Peyer's patch (tissue), 4 donors: ENCODE measurements around the gene ATP10A. TPM values are rescaled to one million over a fixed set of nuclear protein-coding genes. Genes with fewer than 3 reads are reported as not detected.

ENCODE experiments used
- DNase-seq, 3 donors: peaks; one replicate each; pipeline ENCODE4 v3.0.0-alpha.2; 2017 to 2019
- H3K27ac ChIP-seq, 4 donors: fragments of 200-600 bp; sonication (generic); one replicate each; pipeline ENCODE4 v1.5.1; 2016 to 2019
- H3K27me3 ChIP-seq, 2 donors: fragments of 200-600 bp; sonication (generic); one replicate each; pipeline ENCODE4 v1.5.1; 2019
- H3K36me3 ChIP-seq, 3 donors: fragments of 200-600 bp; sonication (generic); one replicate each; pipeline ENCODE4 v1.5.1; 2016 to 2019
- H3K4me1 ChIP-seq, 4 donors: fragments of 200-600 bp; sonication (generic); one replicate each; pipeline ENCODE4 v1.5.1; 2016 to 2019
- H3K4me3 ChIP-seq, 4 donors: fragments of 200-600 bp; sonication (generic); 1 replicate in 3 of 4; 2 replicates in 1 of 4; pipeline ENCODE4 v1.5.1; 2016 to 2019; ENCODE audit warnings: mild to moderate bottlenecking in 1 of 4
- H3K9me3 ChIP-seq, 4 donors: fragments of 200-600 bp; sonication (generic); one replicate each; pipeline ENCODE4 v1.5.1; 2016 to 2019; ENCODE audit warnings: mild to moderate bottlenecking in 1 of 4
- POLR2A ChIP-seq, 2 donors: fragments of 450-650 bp; IDR thresholded peaks; one replicate each; pipeline ENCODE4 v1.5.1; 2017; ENCODE audit warnings: antibody characterized with exemption in 2 of 2, mild to moderate bottlenecking in 2 of 2, moderate library complexity in 2 of 2
- total RNA-seq, 4 donors: library from RNA; depleted of rRNA; stranded (reverse); fragments of >200 nt; gene quantifications; one replicate each; pipeline ENCODE4 v1.1.0, GENCODE V29; 2016
- TF ChIP-seq, protein P1 (sequence below), 6 experiments: fragments of 450-650 bp in 4 of 6; fragments of 200-600 bp in 2 of 6; sonication (generic) in 1 of 6; IDR thresholded peaks; one replicate each; pipeline ENCODE4 v1.5.1; 2017 to 2019; ENCODE audit warnings: antibody characterized with exemption in 6 of 6, mild to moderate bottlenecking in 3 of 6, moderate library complexity in 1 of 6

ATP10A gene
- total RNA-seq, 4 donors from 2014 or later: 1.6 to 7.4 (median 3.7) TPM

DNA sequence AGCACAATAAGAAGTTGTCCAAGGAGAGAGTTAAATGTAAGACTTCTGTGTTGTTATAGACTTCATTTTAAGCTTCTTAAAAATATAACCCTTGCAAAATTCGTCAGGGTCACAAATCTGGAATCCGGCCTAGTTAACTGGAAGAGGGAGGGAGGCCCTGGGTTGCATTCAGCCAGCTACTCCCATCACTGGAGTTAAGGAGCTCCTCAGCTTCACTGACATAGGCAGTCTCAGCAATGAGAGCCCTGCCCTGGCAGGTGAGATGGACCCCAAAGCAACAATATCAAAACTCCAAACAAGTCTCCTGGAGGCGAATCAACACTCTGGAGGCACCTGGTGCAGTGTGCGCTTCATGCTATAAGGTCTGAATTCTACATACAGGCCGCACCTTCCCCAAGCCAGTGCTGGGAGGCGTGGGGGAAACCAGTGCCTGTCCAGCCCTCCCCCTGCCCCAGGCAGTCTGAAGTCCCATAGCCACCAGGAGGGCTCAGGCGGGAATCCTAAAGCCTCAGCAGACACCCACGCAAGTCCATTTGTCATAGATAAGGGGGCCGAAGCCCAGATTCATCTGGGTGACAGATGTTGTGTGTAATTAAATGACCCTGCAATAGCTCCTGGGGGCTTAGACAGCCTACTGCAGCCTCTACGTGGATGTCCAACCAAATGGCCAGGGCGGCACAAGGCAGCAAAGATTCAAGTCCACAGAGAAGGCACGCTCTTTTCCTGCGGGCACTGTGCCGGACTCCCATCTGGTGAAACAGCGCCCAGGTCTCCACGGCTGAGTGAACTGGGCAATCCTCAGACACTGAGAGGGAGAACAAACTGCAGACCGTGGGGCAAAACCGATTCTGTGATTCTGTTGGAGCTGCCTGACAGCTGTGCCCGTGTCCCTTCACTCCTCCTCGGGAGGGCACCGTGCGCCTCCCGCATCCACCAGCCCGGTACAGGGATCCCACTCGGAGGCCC, 64.9 kb downstream of the ATP10A start:
- DNase-seq: peak in 1 of 3 donors; percentile 30

DNA sequence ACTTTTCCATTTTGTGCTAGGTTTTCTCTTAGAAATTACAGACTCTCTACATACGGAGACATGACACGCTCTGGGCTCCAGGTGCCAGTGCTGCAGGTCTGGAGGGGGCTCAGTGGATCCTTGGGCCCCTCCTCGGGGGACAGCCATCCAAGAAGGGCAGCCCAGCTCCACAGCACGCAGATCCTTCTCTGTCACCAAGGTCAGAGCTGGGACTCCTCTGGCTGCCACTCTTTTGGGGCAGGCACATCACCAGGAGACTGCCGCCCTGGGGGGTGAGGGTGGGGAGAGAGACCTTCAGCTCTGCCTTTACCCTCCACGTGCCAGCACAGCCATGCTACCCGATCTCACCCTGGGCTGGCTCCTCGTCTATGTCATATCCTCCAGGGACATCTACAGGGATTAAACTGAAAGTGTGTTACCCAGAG, 65.6 kb downstream of the ATP10A start:
- Histone ChIP-seq H3K27me3 (no peaks in the 10 kb centered on the region), H3K36me3 (no peaks in the 10 kb centered on the region), H3K27ac (no peak overlapping the region), H3K4me1 (no peaks in the 10 kb centered on the region), H3K9me3 (no peaks in the 10 kb centered on the region), H3K4me3 (no peak overlapping the region)
- no peak for DNase-seq
- TF ChIP-seq, protein P1, sequence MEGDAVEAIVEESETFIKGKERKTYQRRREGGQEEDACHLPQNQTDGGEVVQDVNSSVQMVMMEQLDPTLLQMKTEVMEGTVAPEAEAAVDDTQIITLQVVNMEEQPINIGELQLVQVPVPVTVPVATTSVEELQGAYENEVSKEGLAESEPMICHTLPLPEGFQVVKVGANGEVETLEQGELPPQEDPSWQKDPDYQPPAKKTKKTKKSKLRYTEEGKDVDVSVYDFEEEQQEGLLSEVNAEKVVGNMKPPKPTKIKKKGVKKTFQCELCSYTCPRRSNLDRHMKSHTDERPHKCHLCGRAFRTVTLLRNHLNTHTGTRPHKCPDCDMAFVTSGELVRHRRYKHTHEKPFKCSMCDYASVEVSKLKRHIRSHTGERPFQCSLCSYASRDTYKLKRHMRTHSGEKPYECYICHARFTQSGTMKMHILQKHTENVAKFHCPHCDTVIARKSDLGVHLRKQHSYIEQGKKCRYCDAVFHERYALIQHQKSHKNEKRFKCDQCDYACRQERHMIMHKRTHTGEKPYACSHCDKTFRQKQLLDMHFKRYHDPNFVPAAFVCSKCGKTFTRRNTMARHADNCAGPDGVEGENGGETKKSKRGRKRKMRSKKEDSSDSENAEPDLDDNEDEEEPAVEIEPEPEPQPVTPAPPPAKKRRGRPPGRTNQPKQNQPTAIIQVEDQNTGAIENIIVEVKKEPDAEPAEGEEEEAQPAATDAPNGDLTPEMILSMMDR (IDR thresholded peaks at IDR 0.05): no peak
- no peak for TF ChIP-seq POLR2A (IDR thresholded peaks at IDR 0.05)

More for the DNA sequence above, 64.9 kb downstream of the ATP10A start:
- Histone ChIP-seq H3K36me3 (no peaks in the 10 kb centered on the region), H3K9me3 (no peaks in the 10 kb centered on the region), H3K4me1 (no peaks in the 10 kb centered on the region), H3K27ac (no peak overlapping the region), H3K27me3 (no peaks in the 10 kb centered on the region), H3K4me3 (no peak overlapping the region)
- TF ChIP-seq, protein P1 (IDR thresholded peaks at IDR 0.05): no peak
- no peak for TF ChIP-seq POLR2A (IDR thresholded peaks at IDR 0.05)

DNA sequence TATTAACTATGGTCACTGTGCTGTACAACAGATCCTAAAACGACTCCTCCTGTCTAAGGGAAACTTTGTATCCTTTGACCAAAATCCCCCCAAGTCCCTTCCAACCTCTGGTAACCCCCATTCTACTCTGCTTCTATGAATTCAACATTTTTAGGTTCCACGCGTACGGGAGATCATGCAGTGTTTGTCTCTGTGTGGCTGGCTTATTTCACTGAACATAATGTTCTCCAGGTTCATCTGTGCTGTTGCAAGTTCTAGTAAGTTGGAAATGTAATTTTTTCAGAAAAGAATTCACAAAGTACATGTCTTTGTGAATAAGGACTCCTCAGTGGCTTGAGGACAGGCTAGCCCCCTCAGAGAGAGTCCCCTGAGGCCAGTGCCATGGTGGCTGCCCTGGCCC, 66.1 kb downstream of the ATP10A start:
- TF ChIP-seq POLR2A (IDR thresholded peaks at IDR 0.05): no peak
- TF ChIP-seq, protein P1 (IDR thresholded peaks at IDR 0.05): no peak
- no peaks in the 10 kb centered on the region for H3K27me3 ChIP-seq
- H3K4me3 ChIP-seq: no peak overlapping the region
- no peaks in the 10 kb centered on the region for H3K36me3 ChIP-seq
- no peaks in the 10 kb centered on the region for H3K9me3 ChIP-seq
- H3K27ac ChIP-seq: no peak overlapping the region
- no peak for DNase-seq
- no peaks in the 10 kb centered on the region for H3K4me1 ChIP-seq

DNA sequence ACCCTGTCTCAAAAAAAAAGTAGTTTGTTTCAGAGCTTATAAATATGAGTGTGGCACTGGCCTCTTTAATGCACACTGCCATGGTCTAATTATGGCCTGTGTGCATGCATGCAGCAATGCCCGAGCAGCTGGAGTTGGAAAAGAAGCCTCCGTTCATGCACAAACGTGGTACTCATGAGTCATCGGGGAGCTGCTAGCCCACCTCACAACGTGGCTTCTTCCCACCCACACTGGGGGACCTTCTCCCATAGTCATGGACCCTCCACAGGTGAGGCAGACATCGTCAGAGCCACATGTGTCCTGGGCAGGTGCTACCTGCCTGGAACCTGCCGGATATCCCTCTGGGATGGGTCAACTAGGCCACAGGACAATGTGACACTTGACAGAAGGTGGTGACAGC, 66.7 kb downstream of the ATP10A start:
- TF ChIP-seq, protein P1 (IDR thresholded peaks at IDR 0.05): no peak
- TF ChIP-seq POLR2A (IDR thresholded peaks at IDR 0.05): no peak
- no peaks in the 10 kb centered on the region for H3K36me3 ChIP-seq
- H3K9me3 ChIP-seq: no peaks in the 10 kb centered on the region
- no peaks in the 10 kb centered on the region for H3K27me3 ChIP-seq
- no peak overlapping the region for H3K4me3 ChIP-seq
- no peaks in the 10 kb centered on the region for H3K4me1 ChIP-seq
- no peak for DNase-seq
- no peak overlapping the region for H3K27ac ChIP-seq

DNA sequence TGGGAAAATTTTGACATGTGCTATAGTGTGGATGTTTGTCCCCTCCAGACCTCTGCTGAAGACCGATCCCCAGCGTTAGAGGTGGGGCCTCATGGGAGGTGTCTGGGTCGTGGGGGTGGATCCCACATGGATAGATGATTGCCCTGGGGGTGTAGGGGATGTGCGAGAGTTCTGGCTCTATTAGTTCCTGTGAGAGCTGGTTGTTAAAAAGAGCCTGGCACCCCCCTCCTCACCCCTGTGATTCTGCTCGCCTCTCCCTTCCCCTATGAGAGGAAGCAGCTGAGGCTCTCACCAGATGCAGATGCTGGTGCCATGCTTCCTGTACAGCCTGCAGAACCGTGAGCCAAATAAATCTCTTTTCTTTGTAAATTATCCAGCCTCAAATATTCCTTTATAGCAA, 67.4 kb downstream of the ATP10A start:
- no peaks in the 10 kb centered on the region for H3K4me1 ChIP-seq
- DNase-seq: no peak
- H3K27ac ChIP-seq: no peak overlapping the region
- H3K4me3 ChIP-seq: no peak overlapping the region
- no peaks in the 10 kb centered on the region for H3K36me3 ChIP-seq
- no peak for TF ChIP-seq POLR2A (IDR thresholded peaks at IDR 0.05)
- TF ChIP-seq, protein P1 (IDR thresholded peaks at IDR 0.05): no peak
- H3K27me3 ChIP-seq: no peaks in the 10 kb centered on the region
- no peaks in the 10 kb centered on the region for H3K9me3 ChIP-seq
